Measurements from ENCODE around the gene SOHLH2.

Gene SOHLH2

DNA sequence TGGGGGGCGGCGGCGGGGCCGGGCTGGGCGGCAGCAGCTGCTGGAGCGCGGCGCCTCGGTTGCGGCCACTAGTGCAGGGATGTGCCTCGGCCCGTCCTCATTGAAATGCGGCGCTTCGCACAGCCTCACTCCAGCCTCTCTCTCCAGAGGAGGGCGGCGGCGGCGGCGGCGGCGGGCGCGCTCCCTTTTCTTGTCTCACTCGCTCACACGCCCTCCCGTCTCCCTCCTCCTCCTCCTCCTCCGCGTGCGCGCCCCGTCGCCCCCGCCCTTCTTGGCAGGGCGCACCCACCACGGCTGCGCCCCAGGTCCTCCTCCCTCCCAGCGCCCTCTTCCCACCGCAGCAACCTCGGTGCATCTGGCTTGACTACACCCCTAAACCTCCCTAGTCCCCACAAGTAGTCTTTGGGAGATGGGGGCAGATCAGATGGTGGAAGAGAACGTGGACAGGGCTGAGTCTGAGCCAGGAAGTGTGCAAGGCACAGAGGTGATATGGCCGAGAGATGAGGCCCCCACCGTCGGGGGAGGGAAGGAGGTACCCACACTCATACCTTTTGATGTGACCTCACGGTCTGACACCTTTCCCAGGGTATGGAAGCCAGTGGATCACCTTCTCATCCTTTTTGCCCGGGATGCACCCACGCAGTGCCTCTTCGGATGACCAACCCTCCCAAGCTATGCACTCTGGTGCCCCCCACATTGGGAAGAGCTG lies 83.0 kb downstream of the SOHLH2 start, which contains the start of gene DCLK1:
Gene DCLK1 (minus strand): TSS at position 161 of the 709 bp plus-strand sequence.
- DNase-seq (ENCODE audit: low spot score) = no peak

DNA sequence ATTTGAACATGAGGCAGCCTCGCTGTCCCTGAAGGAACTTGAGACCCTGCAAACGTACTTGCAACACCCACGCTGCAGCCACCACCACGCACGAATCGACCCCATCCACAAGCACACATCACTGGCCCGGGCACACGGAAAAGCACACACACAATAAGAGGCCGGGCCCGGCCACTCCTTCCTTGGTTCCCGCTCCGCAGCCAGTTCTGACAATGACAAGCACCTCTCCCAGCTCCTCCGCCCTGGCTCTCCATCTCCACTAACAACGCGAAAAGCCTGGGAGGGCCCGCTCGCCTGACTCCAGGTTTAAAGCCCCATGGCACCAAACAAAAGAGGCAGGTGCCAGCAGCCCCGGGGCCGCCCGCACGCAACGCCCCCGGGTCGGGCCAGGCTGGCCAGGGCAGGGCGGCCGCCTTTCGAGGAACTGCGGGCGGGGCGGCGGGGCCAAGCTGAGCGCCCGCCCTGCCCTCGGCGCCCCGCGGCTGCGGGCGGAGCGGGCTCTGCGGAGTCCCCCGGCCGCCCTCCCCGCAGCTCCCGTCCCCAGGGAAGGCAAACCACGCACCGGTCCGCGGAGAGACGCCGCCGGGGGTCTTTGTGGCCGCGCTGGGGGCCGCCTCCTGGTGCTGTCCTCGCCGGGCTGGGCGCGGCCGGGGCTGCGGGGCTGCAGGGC lies 83.7 kb downstream of the SOHLH2 start:
- no peak for DNase-seq (ENCODE audit: low spot score)

- no peak for DNase-seq (ENCODE audit: low spot score)
These were observed 84.2 kb downstream of the SOHLH2 start for GRCh38 chr13:36130193-36130551.

- DNase-seq (ENCODE audit: low spot score) = no peak
These were observed 84.8 kb downstream of the SOHLH2 start for GRCh38 chr13:36129539-36129938.

- DNase-seq (ENCODE audit: low spot score) = no peak
These were observed 87.9 kb downstream of the SOHLH2 start for GRCh38 chr13:36126491-36126890.

DNA sequence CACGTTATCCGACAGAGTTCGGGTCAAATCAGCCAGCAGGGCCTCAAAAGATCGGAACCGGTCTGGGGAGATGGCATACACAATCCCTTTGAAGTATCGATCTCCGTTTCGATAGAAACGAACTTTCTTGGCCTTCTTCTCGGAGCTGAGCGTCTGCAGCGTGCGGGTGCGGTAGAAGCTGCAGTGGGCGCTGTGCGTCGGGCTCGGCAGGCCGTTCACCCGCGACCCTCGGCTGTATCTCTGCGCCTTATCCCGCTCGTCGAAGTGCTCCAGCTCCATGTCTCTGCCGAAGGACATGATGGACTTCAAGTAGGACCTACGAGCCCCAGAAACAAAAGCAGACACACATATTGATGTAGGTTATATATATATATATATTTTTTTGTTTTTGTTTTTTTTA lies 88.5 kb downstream of the SOHLH2 start:
- DNase-seq (ENCODE audit: low spot score) = no peak

DNA sequence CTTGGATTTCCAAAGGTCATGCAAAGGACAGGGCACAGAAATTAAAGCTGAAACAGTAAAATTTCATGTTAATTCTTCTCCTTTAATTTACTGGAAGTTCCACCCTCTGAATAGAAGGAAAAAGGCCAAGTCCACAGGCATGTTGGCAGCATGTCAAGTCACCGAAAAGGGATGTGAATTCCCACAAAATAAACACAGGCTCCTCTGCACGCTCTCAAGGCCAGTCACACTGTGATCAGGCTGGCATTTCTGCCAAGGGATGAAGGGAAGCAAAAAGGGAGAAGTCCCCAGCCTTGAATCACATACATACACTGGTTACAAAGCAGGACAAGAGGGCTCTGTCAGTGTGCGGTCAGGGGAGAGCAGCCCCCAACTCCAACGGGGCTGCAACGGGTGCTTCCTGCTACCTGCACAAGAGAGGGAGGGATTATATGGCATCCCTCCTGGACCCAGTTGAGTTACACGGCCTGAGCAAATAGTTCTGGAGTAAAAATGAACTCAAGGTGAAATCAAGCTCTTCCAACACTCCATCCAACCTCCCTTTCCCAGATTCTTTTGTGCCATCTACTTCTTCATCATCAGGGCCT lies 90.0 kb downstream of the SOHLH2 start:
- DNase-seq (ENCODE audit: low spot score) = peak; percentile 69

All from AG08395 (cell line).